Sigmoid colon (tissue), 4 donors: ENCODE measurements around the gene PLEKHS1.

Source experiments
- CTCF ChIP-seq, 4 experiments: fragments of 450-650 bp in 3 of 4; fragments of 200-600 bp in 1 of 4; IDR thresholded peaks; one replicate each; pipeline ENCODE4 v1.5.1; 2016 to 2019; ENCODE audit warnings: antibody characterized with exemption in 4 of 4, mild to moderate bottlenecking in 3 of 4, moderate library complexity in 2 of 4
- EP300 ChIP-seq, 4 donors: sonication (generic); formaldehyde crosslinking; IDR thresholded peaks; one replicate each; pipeline ENCODE4 v1.6.1; 2017; ENCODE audit warnings: antibody characterized with exemption in 4 of 4
- POLR2A ChIP-seq, 2 donors: fragments of 450-650 bp; IDR thresholded peaks; one replicate each; pipeline ENCODE4 v1.6.1; 2016; ENCODE audit warnings: antibody characterized with exemption in 2 of 2, mild to moderate bottlenecking in 2 of 2, moderate library complexity in 2 of 2
- POLR2AphosphoS5 ChIP-seq, 4 donors: sonication (generic); formaldehyde crosslinking; IDR thresholded peaks; one replicate each; pipeline ENCODE4 v1.6.1; 2017; ENCODE audit warnings: antibody characterized with exemption in 4 of 4

GRCh38 chr10:113782986-113783704, 31.7 kb downstream of the PLEKHS1 start:
- no peak for TF ChIP-seq CTCF (IDR thresholded peaks at IDR 0.05)
- no peak for TF ChIP-seq POLR2AphosphoS5 (IDR thresholded peaks at IDR 0.05)
- TF ChIP-seq POLR2A (IDR thresholded peaks at IDR 0.05), result no peak
- TF ChIP-seq EP300 (IDR thresholded peaks at IDR 0.05), result no peak
